ENCODE results near the gene OR56A3.

Gene OR56A3

DNA sequence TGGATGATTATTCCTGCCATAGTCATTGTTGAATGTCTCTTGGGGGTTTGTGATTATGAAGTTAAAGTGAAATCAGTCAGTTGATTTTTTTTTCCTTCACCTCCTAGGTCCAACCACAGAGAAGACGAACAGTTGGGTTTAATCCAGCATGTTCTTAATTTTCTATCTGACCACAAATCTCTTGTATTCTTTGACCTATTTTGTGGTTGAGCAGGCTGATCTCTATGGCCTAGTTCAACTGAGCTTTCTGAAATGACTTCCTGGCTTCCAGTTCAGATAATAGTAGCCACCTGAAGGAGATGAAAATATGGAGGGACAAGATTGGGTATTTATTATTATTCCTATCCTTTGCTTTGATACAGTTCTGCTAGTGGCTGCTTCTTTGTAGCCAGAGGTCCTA, 31.5 kb downstream of the OR56A3 start:
- no peak for DNase-seq (ENCODE audit: low read depth in 2 of 2)

- no peak for DNase-seq (ENCODE audit: low read depth in 2 of 2)
These were observed 41.4 kb downstream of the OR56A3 start for GRCh38 chr11:5983443-5983842.

DNA sequence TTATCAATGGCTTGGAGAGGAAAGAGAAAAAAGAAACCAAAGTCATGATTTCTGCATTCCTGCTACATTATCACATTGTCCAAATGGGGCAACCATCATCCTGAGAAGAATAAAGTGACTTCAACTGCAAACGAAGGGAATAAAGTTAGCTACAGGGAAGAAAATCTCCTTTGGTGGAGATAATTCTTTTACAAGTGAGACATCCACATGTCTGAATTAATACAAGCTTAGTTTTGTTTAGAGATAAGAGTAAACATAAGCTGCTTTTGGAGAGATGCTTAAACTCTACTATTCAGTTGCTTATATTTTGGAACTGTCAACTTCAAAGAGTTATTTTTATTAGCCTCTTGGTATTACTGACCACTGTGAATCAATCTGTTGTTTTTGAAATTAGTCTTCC, 44.8 kb downstream of the OR56A3 start, which contains the start of gene OR52L1:
OR52L1 (minus strand) TSS at position 101 of the 400 bp plus-strand sequence; CDS start at position 46, 55 bp downstream.
- no peak for DNase-seq (ENCODE audit: low read depth in 2 of 2)

DNA sequence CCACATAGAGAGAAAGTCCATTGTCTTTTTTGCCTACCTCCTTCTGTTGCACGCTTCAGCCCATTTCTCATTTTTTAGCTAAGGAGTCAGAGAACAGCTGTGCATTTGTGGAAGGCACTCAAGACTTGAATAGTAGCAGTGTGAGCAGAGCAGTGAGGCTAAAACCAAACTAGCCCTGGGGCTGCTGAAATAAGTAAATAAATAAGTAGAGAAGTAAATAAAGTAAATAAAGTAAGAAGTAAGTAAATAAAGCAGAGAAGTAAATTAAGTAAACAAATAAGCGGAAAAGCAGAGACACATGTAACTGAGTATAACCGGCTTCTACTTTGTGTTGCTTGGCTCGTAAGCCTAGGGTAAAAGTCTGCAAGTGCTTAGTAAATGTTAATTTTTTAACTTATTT, 47.2 kb downstream of the OR56A3 start:
- DNase-seq (ENCODE audit: low read depth in 2 of 2) = no peak

GRCh38 chr11:5992150-5992549, 50.1 kb downstream of the OR56A3 start:
- no peak for DNase-seq (ENCODE audit: low read depth in 2 of 2)

- no peak for DNase-seq (ENCODE audit: low read depth in 2 of 2)
These were observed 50.7 kb downstream of the OR56A3 start for GRCh38 chr11:5992604-5993251.

DNA sequence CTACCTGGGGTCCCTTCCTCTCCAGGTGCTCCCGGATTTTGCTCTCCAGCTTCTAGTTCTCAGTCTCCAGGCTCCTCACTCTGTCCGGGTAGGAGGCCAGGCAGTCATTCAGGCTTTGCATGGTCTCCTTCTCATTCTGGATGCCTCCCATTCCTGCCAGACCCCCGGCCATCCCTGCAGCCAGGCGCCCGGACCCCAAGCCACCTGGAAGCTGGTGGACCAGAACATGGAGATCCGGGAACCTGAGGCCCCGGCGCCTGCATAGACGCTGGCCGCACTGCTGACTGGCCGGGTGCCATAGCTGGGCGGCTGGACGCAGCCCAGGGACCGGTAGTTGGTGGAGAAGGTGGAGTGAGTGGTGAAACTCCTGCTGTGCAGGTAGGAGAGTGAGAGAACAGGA, 52.7 kb downstream of the OR56A3 start:
- no peak for DNase-seq (ENCODE audit: low read depth in 2 of 2)
